IMR-90 (cell line): ENCODE measurements around the gene KLHDC10. TPM values are rescaled to one million over a fixed set of nuclear protein-coding genes. Genes with fewer than 3 reads are reported as not detected.
"Not testable (repeated sequence)": the region's sequence is repeated elsewhere in the genome, so short reads cannot be mapped to it uniquely, and the experiment has no call there.

Source experiments
- ATAC-seq: fragments of 200-7000 bp; cut with Tn5 transposase; 2 replicates; pipeline ENCODE4 v1.9.1; 2020; ENCODE audit warnings: low read depth, mild to moderate bottlenecking, moderate library complexity
- BruUV-seq: library from RNA; stranded (reverse); fragments of 400-500 nt; replicated peaks from 2 replicates; lab custom pipeline; 2021; lab: Mats Ljungman, UMichigan
- CTCF ChIA-PET: fragments of 300-600 bp; formaldehyde crosslinking; extraction: SDS; loops from one replicate; lab custom pipeline; 2021; ENCODE audit warnings: antibody characterized with exemption; lab: Yijun Ruan, JAX
- POLR2A ChIA-PET: fragments of 300-600 bp; sonication (Branson Sonifier 250); formaldehyde crosslinking; loops from one replicate; lab custom pipeline; 2022; ENCODE audit warnings: antibody characterized with exemption; ENCODE audit not compliant: unreplicated experiment; lab: Charles Lee
- DNase-seq: peaks from one replicate; pipeline ENCODE4 v3.0.0; 2013
- H2AFZ ChIP-seq: replicated peaks from 2 replicates; pipeline ENCODE3; 2013; ENCODE audit warnings: low read length, mild to moderate bottlenecking; ENCODE audit not compliant: poor library complexity
- H2AK5ac ChIP-seq: 2 replicates; pipeline ENCODE4 v1.6.1; 2013; ENCODE audit warnings: low read depth, low read length, inconsistent platforms
- H2AK9ac ChIP-seq: replicated peaks from 2 replicates; pipeline ENCODE3; 2013; ENCODE audit warnings: mild to moderate bottlenecking, low read depth, low read length, moderate library complexity; ENCODE audit not compliant: poor library complexity
- H2BK120ac ChIP-seq: 2 replicates; pipeline ENCODE4 v1.6.1; 2013; ENCODE audit warnings: low read depth, low read length, inconsistent platforms
- H2BK15ac ChIP-seq: 3 replicates; pipeline ENCODE4 v1.6.1; 2013; ENCODE audit warnings: low read depth, low read length, inconsistent platforms
- H2BK20ac ChIP-seq: 2 replicates; pipeline ENCODE4 v1.6.1; 2013; ENCODE audit warnings: low read depth, mild to moderate bottlenecking, inconsistent platforms, low read length, moderate library complexity
- H2BK5ac ChIP-seq: 2 replicates; pipeline ENCODE4 v1.6.1; 2013; ENCODE audit warnings: mild to moderate bottlenecking, low read depth, low read length, inconsistent platforms; ENCODE audit not compliant: poor library complexity, severe bottlenecking
- H3K14ac ChIP-seq: replicated peaks from 2 replicates; pipeline ENCODE4 v1.6.1; 2013; ENCODE audit warnings: low read depth, low read length, inconsistent platforms
- H3K18ac ChIP-seq: 2 replicates; pipeline ENCODE4 v1.6.1; 2013; ENCODE audit warnings: low read depth, low read length, control low read depth
- H3K23ac ChIP-seq: 2 replicates; pipeline ENCODE4 v1.6.1; 2013; ENCODE audit warnings: low read depth, low read length, inconsistent platforms
- H3K27ac ChIP-seq: 2 replicates; pipeline ENCODE4 v1.5.1; 2013; ENCODE audit warnings: mild to moderate bottlenecking, control low read depth, low read length; ENCODE audit not compliant: insufficient read depth
- H3K27me3 ChIP-seq: 2 replicates; pipeline ENCODE4 v1.6.1; 2013; ENCODE audit warnings: low read length; ENCODE audit not compliant: control insufficient read depth, insufficient read depth
- H3K36me3 ChIP-seq: 2 replicates; pipeline ENCODE4 v1.6.1; 2013; ENCODE audit warnings: low read length, mixed read lengths; ENCODE audit not compliant: control insufficient read depth, insufficient read depth
- H3K4ac ChIP-seq: 2 replicates; pipeline ENCODE4 v1.6.1; 2013; ENCODE audit warnings: low read depth, low read length, inconsistent platforms
- H3K4me1 ChIP-seq: 2 replicates; pipeline ENCODE4 v1.6.1; 2013; ENCODE audit warnings: low read length, mixed read lengths; ENCODE audit not compliant: control insufficient read depth, insufficient read depth
- H3K4me2 ChIP-seq: 2 replicates; pipeline ENCODE4 v1.6.1; 2013; ENCODE audit warnings: low read depth, mild to moderate bottlenecking, control low read depth, low read length, moderate library complexity
- H3K4me3 ChIP-seq: 2 replicates; pipeline ENCODE4 v1.5.1; 2013; ENCODE audit warnings: low read depth, mild to moderate bottlenecking, control low read depth, low read length, moderate library complexity; ENCODE audit not compliant: insufficient read depth
- H3K56ac ChIP-seq: 2 replicates; pipeline ENCODE4 v1.6.1; 2013; ENCODE audit warnings: low read length, inconsistent platforms; ENCODE audit not compliant: insufficient read depth; ENCODE audit errors: extremely low read depth
- H3K79me1 ChIP-seq, 2 experiments: 2 replicates each; pipeline ENCODE4 v1.6.1; 2013; ENCODE audit warnings: low read length in 2 of 2, inconsistent platforms in 1 of 2, low read depth in 1 of 2
- H3K9ac ChIP-seq: 2 replicates; pipeline ENCODE4 v1.6.1; 2013; ENCODE audit warnings: low read depth, low read length, control low read depth
- H3K9me1 ChIP-seq: 2 replicates; pipeline ENCODE4 v1.6.1; 2013; ENCODE audit warnings: low read length, inconsistent platforms; ENCODE audit not compliant: insufficient read depth
- H3K9me3 ChIP-seq: 2 replicates; pipeline ENCODE4 v1.6.1; 2013; ENCODE audit warnings: low read length; ENCODE audit not compliant: control insufficient read depth, insufficient read depth
- H4K20me1 ChIP-seq: 2 replicates; pipeline ENCODE4 v1.6.1; 2013; ENCODE audit warnings: low read length, inconsistent platforms; ENCODE audit not compliant: insufficient read depth
- H4K5ac ChIP-seq: 2 replicates; pipeline ENCODE4 v1.6.1; 2013; ENCODE audit warnings: mild to moderate bottlenecking, low read depth, low read length, control low read depth
- H4K8ac ChIP-seq, 2 experiments: 2 replicates each; pipeline ENCODE4 v1.6.1; 2013; ENCODE audit warnings: low read depth in 2 of 2, low read length in 2 of 2, control low read depth in 1 of 2, inconsistent platforms in 1 of 2
- H4K91ac ChIP-seq: 2 replicates; pipeline ENCODE4 v1.6.1; 2013; ENCODE audit warnings: low read depth, low read length, inconsistent platforms; ENCODE audit not compliant: insufficient read depth
- WGBS, 2 experiments: methylation state at CpG; one replicate each; pipeline versions ENCODE4 v1.1.5 to v1.1.7; 2013; ENCODE audit warnings: missing lambda C conversion rate in 2 of 2; ENCODE audit not compliant: insufficient read length in 1 of 2; ENCODE audit errors: extremely low coverage in 2 of 2; 5-methylcytosine and 5-hydroxymethylcytosine counted together
- dilution Hi-C: fragments of 300-500 bp; cut with HindIII; formaldehyde crosslinking; loops from one replicate; pipeline ENCODE4 v1.14.3; 2018; ENCODE audit warnings: low sequenced_read_pairs; ENCODE audit not compliant: unreplicated experiment
- in situ Hi-C: fragments of 300-500 bp; cut with MboI; formaldehyde crosslinking; loops from 3 replicates; pipeline ENCODE4 v1.14.3; 2019; ENCODE audit warnings: low sequenced_read_pairs, inconsistent platforms, mixed read lengths
- intact Hi-C: fragments of 100-400 bp; cut with micrococcal nuclease; formaldehyde crosslinking; loops from 2 replicates; pipeline ENCODE4 v1.10.0; 2022
- polyA plus RNA-seq, 3 experiments: library from polyadenylated mRNA; depleted of rRNA; stranded (reverse); fragments of >200 nt; gene quantifications; 2 replicates each; pipeline ENCODE4 v1.2.3, GENCODE V29; 2012; ENCODE audit warnings: low replicate concordance in 1 of 3
- total RNA-seq: library from RNA; depleted of rRNA; stranded (reverse); fragments of >200 nt; gene quantifications from 2 replicates; pipeline ENCODE4 v1.2.3, GENCODE V29; 2012

Gene KLHDC10
- total and polyA plus RNA-seq, 2 of the 4 experiments (the other 2 are of a cell fraction): 12.4 to 27.1 TPM

- H3K79me1 ChIP-seq, H2AFZ ChIP-seq, H3K9ac ChIP-seq, H2BK5ac ChIP-seq, H3K4me2 ChIP-seq, H2BK15ac ChIP-seq, H3K4ac ChIP-seq, POLR2A ChIA-PET, H4K5ac ChIP-seq, H3K9me3 ChIP-seq, H3K27me3 ChIP-seq, H2BK120ac ChIP-seq, ATAC-seq, H4K20me1 ChIP-seq, H4K91ac ChIP-seq, H3K18ac ChIP-seq, BruUV-seq, H3K36me3 ChIP-seq, H3K56ac ChIP-seq, H2AK5ac ChIP-seq, intact Hi-C loops, in situ Hi-C loops, H3K27ac ChIP-seq, H3K23ac ChIP-seq, H4K8ac ChIP-seq, H3K9me1 ChIP-seq, H2BK20ac ChIP-seq, DNase-seq, H3K14ac ChIP-seq, H3K4me3 ChIP-seq, H2AK9ac ChIP-seq, dilution Hi-C loops: not testable (repeated sequence)
- CTCF ChIA-PET: interaction anchor here (0.7 kb wide), 1 partner anchor 41 kb away, joined by 4 read pairs; no protein-coding TSS in a partner anchor
- WGBS, 2 experiments: no CpG with 5 or more reads among the region's 5 CpGs
- peaks cover 17% of the 10 kb centered on the region for H3K4me1 ChIP-seq
These were observed 75.8 kb downstream of the KLHDC10 start for GRCh38 chr7:130146142-130146541.
